GM21529 (cell line): ENCODE measurements around the gene LYL1.

Experiments
- ATAC-seq: cut with Tn5 transposase; IDR thresholded peaks from one replicate; pipeline ENCODE4 v1.9.1; 2021; ENCODE audit not compliant: unreplicated experiment

The LYL1 gene

DNA sequence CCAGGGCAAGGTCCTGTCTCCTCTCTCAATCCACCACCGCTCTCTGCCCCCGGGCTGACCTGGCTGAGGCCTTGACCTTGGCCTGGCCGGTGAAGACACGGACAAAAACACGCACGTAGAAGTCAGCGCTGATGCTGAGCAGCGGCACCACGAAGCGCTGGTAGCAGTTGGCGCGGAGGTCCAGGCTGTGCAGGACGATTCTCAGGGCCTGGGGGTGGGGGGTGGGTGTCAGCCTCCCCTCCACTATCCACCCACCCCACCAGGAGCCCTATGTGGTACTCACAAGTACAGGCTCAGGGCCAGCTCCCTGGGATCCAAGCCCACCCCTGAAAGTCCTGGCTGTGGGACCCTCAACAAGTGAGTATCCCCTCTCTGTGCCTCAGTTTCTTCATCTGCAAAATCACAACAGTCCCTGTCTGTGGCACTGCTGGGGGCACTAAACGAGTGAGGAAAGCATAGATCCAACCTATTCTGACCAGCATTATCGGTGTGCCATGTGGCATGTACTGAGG, 7.5 kb upstream of the LYL1 start:
- ATAC-seq: no peak

DNA sequence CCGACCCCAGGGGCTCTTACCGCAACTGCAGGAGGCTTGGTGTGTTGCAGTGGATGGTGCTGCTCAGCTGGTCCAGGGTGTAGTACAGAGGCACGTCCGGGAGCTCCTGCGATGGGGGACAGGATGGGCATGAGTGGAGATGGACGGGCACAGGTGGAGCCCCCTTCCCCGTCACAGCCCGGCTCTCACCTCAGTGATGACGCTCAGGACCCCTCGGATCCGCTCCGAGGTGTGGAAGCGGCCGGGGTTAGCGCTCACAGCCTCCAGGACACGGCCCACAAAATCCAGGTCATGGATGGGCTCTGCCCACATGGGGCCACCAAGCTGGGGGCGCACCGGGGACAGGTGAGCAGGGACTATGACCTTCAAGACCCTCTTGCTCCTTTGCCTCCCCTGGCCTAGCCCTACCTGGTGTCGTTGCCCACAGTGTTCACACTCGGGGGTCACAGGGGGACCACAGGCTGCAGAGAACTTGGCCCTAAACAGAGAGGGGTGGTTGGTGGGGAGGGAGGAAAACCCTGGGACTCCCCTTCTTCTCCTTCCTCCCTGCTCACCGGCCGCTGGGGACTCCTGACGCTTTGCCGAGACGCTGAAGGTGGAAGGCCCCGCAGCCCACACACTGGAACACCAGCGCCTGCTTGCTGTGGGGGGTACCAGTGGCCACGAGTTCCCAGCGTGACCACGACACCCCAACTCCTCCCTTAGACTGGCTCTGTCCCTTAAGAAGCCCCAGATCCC, 6.9 kb upstream of the LYL1 start:
- ATAC-seq: no peak

DNA sequence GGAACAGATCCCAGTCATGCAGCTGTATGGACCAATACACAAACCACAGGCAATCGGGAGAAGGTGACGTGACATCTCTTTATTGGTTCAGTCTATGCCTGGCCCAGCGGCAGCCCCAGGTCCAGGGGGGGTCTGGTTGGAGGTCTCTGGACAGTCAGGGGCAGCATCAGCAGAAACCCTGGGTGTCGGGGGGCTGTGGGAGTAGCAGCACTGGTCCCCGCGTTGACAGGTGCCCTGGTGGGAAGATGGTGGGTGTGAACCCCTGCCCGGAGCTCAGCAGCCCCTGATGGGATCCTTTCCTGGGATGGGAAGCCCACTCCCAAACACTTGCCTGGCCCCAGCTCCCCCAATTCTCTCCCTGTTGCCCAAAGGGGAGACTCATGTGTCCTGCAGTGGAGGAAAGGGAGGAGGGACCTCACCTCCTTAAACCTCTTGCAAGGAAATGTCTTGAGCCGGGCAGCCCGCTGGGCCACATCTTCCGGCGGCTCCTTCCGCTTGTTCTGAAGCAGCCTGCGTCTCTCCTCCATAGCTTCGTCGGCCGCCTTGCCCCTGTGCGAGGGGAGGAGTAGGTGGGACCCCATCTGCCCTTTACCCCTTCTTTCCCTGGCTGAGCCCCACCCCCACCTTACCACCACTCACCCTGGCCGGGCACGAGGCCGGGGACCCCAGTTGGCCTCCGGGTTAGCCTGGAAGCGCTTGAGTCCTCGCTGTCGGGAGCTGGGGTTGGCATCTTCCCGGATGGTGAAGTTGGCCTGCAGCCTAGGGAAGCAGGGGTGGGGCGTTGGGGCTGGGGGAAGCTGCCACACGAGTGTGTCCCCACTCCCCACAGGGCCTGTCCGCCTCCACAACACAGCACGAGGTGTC, 2.4 kb upstream of the LYL1 start:
- no peak for ATAC-seq

DNA sequence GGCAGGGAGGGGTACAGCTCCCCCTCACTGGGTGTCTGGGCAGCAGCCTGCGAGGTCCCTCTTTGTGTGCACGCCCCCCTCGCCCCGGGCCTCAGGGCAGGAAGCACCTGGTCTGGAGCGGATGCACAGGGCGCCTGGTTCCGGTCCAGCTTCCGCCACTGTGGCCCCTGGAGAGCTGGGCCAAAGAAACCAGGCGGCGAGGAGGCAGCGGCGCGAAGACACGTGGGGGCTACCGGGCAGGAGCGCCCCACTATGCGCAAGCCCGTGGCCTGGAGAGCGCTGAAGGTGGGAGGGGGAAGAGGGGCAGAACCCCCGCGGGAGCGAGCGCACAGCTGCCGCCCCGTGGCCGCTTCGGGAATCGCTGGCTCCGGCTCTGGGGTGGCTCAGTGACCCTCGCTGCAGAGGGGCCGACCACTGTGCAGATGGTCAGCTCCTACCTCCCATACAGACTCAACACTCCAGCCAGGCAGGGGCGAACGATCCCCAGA, 1.7 kb upstream of the LYL1 start:
- ATAC-seq: peak; percentile 31

DNA sequence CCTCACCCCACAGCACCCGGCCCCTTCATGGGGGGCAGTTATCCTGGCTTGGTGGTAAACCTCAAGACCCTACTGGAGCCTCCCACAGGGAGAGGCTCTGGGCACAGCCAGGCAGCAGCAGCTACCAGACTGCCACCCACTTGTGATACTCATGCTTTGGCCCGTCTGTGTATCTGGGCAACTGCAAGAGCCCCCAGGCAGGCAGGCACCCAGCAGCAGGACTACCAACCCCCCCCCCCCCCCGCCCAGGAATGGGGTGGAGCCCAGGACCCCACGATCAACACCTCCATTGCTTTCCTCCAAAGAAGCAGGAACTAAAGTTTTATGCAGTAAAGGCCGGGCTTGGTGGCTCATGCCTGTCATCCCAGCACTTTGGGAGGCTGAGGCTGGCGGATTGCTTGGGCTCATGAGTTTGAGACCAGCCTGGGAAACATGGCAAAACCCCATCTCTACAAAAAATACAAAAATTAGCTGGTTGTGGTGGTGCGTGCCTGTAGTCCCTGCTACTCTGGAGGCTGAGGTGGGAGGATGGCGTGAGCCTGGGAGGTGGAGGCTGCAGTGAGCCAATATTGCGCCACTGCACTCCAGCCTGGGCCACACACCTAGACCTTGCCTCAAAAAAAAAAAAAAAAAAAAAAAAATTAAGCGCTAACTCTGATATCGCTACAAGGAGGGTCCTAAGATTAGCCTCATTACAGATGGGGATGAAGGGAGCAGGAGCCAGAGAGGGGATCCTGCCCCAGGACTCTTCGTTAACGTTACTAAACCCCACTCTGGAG, 1.1 kb upstream of the LYL1 start:
- ATAC-seq: no peak

DNA sequence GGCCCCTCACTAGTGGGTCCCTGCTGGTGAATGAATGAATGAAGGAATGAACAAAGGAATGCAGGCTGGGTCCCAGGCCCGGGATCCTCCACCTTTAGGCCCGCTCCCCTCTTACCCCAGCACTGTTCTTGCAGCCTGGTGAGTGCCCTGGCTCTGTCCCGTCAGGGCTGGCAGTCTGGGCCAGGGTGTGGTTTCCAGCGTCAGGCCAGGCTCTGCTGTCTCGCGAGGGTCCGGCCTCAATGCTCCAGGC, 317 bp downstream of the LYL1 start:
- no peak for ATAC-seq

DNA sequence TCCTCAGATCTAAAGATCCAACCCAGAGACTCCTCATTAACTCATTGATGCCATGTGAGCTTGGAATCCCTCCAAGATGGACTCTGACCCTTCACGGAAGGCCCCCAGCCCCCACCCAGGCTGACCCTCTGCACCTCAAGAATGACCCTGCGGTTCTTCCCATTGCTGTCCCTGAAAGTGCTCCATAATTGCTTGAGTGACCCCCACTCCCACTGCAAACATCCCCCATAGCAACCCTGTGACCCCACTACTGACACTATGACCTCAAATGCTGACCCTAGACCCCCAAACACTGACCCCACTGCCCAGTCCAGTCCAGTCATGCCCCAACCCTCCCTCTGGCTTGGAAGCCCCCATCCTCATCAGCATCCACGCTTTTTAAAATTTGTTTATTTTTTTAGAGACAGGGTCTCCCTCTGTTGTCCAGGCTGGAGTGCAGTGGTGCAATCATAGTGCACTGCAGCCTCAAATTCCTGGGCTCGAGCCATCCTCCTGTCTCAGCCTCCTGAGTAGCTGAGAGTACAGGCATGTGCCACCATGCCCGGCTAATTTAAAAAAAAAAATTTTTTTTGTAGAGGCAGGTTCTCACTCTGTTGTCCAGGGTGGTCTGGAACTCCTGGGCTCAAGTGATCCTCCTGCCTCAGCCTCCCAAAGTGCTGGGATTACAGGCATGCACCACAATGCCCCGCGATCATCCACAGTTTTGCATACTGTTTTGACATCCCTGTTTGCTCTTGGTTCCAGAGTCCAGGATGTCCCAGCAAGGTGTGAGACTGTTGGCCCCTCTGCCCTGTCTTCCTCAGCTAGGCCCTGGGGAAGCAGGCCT, 855 bp downstream of the LYL1 start:
- ATAC-seq: no peak

DNA sequence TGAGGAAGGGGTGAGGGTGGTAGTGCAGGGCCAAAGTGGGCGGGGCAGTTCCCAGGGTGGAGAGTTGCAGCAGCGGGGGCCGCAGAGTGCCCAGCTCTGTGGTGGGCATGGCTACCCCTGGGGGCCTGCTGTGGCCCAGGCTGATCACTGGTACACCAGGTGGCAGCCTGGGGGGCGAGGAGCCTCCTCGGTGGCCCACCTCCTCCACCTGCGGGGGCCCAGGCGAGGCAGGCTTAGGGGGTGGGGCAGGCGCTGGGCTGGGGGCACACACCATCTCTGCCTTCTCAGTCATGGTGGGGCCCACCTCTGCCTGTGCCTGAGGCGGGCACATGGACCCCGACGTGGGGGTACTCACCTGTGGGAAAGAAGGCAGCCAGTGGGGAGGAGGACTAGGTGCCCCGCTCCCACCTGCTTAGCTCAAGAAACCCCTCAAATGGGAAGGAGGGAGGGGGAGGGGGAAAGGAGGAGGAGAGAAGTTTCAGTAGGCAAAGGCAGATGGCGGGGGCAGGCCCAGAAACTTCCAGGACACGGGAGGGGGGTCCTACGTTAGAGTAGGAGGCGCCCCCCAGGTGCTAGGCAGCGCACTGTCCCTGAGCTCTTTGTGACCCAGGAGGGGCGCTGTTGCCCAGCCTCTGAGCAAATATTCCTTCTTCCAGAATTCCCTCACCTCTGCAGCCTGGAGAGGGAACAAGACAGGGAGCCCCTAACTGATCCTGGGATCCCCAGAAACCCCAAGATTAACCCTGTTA, 1.6 kb downstream of the LYL1 start:
- no peak for ATAC-seq

DNA sequence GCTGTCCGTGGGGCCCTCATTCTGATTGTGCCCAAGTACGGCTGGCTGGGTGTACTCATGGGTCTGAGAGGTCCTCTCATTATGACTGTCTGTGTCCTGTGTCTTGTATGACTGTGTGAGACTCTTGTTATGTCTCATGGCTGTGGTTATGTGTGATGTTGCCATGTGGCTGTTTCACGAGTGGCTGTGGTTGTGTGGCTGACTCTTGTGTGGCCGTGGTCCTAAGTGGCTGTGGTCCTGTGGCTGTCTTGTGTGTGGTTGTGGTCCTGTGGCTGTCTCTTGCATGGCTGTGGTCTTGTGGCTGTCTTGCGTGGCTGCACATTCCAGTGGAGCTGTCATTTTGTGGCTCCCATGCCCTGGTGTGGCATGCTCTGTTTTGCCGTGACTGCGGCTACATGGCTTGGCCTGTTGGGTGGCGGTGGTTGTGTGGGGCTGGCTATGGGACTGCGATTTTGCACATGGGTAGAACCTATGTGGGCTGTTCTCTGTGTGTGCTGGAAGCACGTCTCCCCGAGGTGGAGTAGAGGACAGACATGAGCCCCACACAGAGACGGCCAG, 2.5 kb downstream of the LYL1 start:
- ATAC-seq: no peak

DNA sequence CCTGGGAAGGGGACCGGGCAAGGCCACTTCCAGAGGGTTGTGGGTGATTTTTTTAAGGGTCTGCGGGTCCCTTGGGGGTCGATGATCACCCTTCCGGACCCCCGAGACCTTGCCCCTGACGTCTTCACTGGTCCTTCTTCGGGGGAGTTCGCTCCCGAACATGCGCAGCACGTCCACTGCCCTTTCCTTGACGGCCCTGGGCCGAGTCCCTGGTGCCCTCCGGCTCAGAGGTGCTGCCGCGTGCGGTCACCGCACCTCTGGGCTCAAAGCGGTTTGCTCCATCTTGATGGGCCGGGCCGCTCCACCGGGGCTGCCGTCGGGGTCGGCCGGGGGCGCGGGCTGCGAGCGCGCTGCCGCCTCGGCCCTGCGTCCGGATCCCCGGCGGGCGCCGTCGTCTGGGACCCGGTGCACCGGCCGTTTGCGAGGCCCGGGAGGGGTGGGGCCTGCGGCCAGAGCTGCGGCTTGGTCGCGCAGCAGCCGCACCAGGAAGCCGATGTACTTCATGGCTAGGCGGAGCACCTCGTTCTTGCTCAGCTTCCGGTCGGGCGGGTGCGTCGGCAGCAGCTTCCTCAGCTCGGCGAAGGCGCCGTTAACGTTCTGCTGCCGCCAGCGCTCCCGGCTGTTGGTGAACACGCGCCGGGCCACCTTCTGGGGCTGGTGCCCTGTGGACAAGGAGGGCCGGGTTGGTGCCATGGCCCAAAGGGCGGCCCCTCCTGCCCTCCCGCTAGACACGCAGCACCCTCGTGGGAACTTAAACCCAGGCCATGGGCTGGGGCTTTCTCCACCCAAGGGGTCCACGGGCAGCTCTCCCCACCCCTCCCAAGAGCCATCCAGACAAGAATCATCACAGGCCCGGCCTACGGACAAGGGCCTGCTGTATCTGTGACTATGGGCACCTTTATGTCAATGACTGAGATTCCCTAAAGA, 3.3 kb downstream of the LYL1 start:
- no peak for ATAC-seq

DNA sequence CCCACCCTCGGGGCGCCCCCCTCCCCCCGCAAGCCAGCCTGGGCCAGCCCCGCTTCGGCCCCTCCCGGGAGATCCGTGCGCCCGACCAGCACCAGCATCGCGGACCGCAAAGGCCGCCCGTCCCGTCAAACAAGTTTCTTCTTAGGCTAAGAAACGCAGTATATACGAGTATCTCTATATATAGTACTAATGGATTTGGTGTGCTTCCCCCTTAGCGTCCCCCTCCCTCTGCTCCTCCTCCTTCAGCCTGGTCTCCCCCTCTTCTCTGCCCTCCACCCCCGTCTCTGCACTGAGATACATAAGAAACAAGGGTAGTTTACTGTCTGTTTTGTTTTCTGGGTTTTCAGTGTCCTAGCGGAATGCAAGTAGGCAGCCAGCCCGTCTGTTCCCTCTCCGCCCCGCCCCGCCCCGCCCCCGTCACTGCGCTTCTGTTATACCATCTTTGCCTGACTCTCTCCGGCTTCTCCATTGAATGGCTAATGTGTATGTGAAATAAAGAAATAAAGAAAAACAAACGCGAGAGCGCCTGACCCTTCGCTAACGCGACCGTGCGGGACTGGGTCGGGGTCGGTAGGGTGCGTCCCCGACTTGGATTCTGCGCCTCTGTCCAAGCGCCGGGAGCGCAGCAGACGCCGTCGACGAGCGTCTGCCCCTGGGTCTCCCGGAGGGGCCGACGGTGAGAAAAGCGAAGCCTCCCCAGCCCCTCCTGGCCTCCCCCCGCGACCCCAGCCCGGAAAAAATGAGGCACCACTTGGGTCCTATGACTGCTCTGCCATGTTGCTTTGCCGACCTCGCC, 4.2 kb downstream of the LYL1 start:
- ATAC-seq: no peak

DNA sequence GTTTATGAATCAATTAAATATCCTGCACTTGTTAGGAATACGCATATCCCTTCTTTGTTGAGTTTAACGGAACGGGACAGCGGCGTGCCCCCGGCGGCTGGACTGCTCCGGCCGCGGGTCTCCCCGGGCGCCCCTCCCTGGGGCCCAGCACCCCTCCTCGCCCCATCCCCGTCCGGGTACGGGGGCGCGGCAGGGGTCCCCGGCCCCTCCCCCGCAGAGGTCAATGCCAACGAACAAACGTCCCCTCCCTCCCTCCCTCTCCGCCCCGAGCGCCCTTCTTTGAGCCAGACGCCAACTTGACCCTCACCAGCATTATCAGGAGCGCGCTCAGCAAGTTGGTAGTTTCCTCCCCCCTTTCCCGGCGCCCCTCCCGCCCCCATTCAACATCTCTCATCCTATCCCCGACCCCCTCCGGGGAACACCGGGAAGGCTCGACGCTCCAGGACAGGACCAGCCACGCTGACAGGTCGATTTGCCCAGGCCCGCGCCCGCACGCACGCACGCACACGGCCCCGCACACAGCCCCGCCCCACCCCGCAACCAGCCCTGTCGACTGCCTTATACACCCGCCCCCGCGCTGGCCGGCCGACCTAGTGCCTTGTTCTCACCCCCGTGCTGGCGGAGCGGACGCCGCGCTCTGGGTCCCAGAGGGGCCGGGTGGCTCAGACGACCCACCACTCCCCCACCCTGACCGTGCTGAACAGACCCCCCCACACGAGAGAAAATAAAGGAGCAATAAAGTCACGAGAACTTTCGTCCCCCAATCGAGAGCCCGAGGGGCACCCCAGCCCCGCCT, 5.0 kb downstream of the LYL1 start:
- no peak for ATAC-seq

DNA sequence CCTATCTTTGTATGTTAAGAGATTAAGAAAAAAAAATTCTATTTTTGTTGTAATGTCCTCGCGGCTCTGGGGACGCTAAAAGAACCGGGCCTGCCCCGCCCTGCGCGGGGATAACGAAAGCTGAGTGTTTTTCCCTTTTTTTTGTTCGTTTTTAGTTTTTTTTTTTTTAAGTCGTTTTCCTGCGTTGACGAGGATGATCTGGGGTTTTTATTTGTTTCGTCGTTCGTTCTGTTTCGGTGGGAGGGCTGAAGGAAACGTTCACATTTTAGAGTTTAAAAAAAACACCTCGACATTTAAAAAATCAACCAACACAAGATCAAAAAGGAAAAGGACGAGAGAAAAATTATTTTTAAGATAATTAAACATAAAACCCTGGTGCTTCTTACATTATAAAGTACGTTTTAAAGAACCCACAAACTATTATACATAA, 5.6 kb downstream of the LYL1 start:
- ATAC-seq: no peak

DNA sequence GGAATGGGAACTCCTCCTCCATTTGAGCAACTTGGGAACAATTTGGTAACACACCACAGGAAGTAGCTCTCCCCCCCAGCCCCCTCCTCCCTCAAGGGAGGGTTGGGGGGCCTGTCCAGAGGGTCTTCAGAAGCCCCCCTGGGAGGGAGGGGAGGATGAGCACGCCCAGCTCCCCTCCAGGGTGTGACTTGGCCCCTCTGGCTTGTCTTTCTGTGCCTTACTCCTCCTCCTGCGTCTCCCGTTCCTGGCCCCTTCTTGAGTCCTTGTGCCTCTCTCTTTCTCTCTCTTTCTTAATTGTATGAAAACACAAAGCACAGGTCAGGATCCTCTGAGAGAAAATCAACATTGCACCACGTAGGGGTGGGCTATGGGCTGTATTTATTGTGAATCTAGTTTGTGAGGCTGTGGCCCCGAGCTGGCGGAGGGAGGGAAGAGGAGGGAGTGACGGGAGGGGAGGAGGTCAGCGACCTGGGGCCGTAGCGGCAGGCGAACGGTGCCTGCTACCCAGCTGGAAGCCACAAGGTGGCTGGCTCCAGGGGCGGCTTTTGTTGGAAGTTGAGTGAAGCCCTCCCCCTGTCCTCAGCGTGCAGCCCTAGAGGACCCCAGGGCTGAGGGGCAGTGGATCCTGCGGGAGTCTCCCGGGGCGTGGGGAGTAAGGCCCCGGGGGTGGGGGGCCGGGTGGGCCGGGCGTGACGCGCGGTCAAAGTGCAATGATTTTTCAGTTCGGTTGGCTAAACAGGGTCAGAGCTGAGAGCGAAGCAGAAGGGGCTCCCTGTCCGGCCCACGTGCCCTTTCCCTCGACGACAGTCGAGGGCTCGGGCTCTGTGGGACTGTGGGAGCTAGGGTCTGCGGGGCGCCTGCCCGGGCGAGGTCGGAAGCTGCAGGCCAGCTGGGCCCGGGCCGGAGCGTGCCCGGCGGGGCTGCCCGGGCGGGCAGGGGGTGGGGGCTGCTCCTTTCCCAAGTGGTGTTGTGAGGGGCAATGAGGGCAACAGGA, 6.4 kb downstream of the LYL1 start:
- no peak for ATAC-seq

DNA sequence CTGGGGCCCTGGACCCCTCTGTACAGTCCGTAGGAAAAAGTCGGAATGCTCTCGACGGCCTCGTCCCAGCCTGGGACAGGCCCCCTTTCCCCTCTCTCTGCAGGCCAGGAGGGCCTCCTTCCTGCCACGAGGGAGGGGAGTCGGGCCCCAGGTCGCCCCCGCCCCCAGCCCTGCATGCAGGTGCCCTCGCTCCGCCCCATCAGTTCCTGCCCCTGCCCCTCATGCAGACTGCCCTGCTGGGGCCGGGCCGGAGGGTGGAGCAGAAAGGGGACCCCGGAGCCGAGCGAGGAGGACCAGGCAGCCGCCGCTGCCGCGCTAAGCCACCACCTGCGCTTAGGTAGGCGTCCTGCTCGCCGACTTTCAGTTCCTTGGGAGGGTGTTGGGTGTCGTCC, 7.3 kb downstream of the LYL1 start:
- no peak for ATAC-seq
